Fibroblast of lung (primary cell): Measurements from ENCODE around the gene GSN.

Source experiments
- CTCF ChIP-seq, 2 donors: IDR thresholded peaks in 1 of 2; conservative IDR thresholded peaks in 1 of 2; 1 replicate in 1 of 2; 2 replicates in 1 of 2; pipeline ENCODE4 v1.5.1; 2011 to 2012; ENCODE audit warnings: low read length in 2 of 2, control low read depth in 1 of 2, inconsistent platforms in 1 of 2, low read depth in 1 of 2, mild to moderate bottlenecking in 1 of 2
- EZH2 ChIP-seq: IDR thresholded peaks from 2 replicates; pipeline ENCODE4 v1.5.1; 2012; ENCODE audit warnings: low read length, control low read depth, mild to moderate bottlenecking; ENCODE audit errors: missing control alignments

DNA sequence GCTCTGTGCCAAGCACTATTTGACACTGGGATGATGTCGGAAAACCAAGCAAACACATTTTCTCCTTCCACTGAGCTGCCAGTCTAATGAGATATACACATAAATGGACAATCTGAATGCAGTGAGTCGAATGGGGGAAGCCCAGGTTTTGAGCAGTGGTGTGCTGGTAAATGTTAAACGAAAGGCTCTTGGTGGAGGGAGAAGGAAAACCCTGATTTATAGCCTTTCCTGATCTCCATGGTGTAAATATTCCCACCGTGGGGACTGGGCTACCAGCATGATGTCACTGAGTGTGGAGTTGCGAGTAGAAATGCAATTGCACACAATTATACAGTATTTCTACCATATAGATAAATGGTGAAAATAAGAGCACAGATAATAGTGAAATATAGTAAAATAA lies 5.0 kb upstream of the GSN start:
- TF ChIP-seq CTCF (conservative IDR thresholded peaks at IDR 0.05 in 1 of 2, IDR thresholded peaks at IDR 0.05 in 1 of 2; ENCODE audit: low read depth in 1 of 2, low read length in 2 of 2): no peak
- TF ChIP-seq EZH2: no peak
